Measurements from ENCODE around the gene GABRB1.

Gene GABRB1

GRCh38 chr4:47109379-47109778 lies 78.0 kb downstream of the GABRB1 start:
- Histone ChIP-seq H3K36me3 (ENCODE audit: insufficient read depth, insufficient read length, low read length) (no peaks in the 10 kb centered on the region), H3K27me3 (ENCODE audit: insufficient read depth, insufficient read length) (no peaks in the 10 kb centered on the region), H3K4me1 (ENCODE audit: insufficient read depth, insufficient read length) (no peaks in the 10 kb centered on the region), H3K4me3 (ENCODE audit: insufficient read length, low read depth) (no peak overlapping the region), H3K9me3 (ENCODE audit: insufficient read depth, low read length) (no peaks in the 10 kb centered on the region), H3K9ac (ENCODE audit: insufficient read length, low read depth) (no peak overlapping the region)
- no peak for DNase-seq (ENCODE audit: low read depth, low spot score)
- TF ChIP-seq YY1 (IDR thresholded peaks at IDR 0.05; ENCODE audit: insufficient read depth, insufficient read length) (no peak), SUZ12 (IDR thresholded peaks at IDR 0.05; ENCODE audit: extremely low read depth, insufficient read depth, insufficient read length) (no peak), ZNF274 (IDR thresholded peaks at IDR 0.05; ENCODE audit: low read depth, low read length) (no peak)

- H3K27me3 ChIP-seq (ENCODE audit: insufficient read depth, insufficient read length), result no peaks in the 10 kb centered on the region
- no peaks in the 10 kb centered on the region for H3K9me3 ChIP-seq (ENCODE audit: insufficient read depth, low read length)
- H3K4me3 ChIP-seq (ENCODE audit: insufficient read length, low read depth), result no peak overlapping the region
- H3K9ac ChIP-seq (ENCODE audit: insufficient read length, low read depth), result no peak overlapping the region
- no peak for DNase-seq (ENCODE audit: low read depth, low spot score)
- H3K4me1 ChIP-seq (ENCODE audit: insufficient read depth, insufficient read length), result no peaks in the 10 kb centered on the region
- TF ChIP-seq SUZ12 (IDR thresholded peaks at IDR 0.05; ENCODE audit: extremely low read depth, insufficient read depth, insufficient read length) (no peak), YY1 (IDR thresholded peaks at IDR 0.05; ENCODE audit: insufficient read depth, insufficient read length) (no peak), ZNF274 (IDR thresholded peaks at IDR 0.05; ENCODE audit: low read depth, low read length) (no peak)
- H3K36me3 ChIP-seq (ENCODE audit: insufficient read depth, insufficient read length, low read length), result no peaks in the 10 kb centered on the region
These were observed 79.3 kb downstream of the GABRB1 start for GRCh38 chr4:47110546-47111132.

- Histone ChIP-seq H3K4me1 (ENCODE audit: insufficient read depth, insufficient read length) (no peaks in the 10 kb centered on the region), H3K27me3 (ENCODE audit: insufficient read depth, insufficient read length) (no peaks in the 10 kb centered on the region), H3K9ac (ENCODE audit: insufficient read length, low read depth) (no peak overlapping the region), H3K9me3 (ENCODE audit: insufficient read depth, low read length) (no peaks in the 10 kb centered on the region), H3K36me3 (ENCODE audit: insufficient read depth, insufficient read length, low read length) (no peaks in the 10 kb centered on the region), H3K4me3 (ENCODE audit: insufficient read length, low read depth) (no peak overlapping the region)
- TF ChIP-seq ZNF274 (IDR thresholded peaks at IDR 0.05; ENCODE audit: low read depth, low read length), result no peak
- no peak for TF ChIP-seq YY1 (IDR thresholded peaks at IDR 0.05; ENCODE audit: insufficient read depth, insufficient read length)
- no peak for TF ChIP-seq SUZ12 (IDR thresholded peaks at IDR 0.05; ENCODE audit: extremely low read depth, insufficient read depth, insufficient read length)
- no peak for DNase-seq (ENCODE audit: low read depth, low spot score)
These were observed 87.0 kb downstream of the GABRB1 start for GRCh38 chr4:47118192-47118929.

GRCh38 chr4:47120783-47121182 lies 89.4 kb downstream of the GABRB1 start:
- no peak for DNase-seq (ENCODE audit: low read depth, low spot score)
- TF ChIP-seq YY1 (IDR thresholded peaks at IDR 0.05; ENCODE audit: insufficient read depth, insufficient read length), result no peak
- TF ChIP-seq ZNF274 (IDR thresholded peaks at IDR 0.05; ENCODE audit: low read depth, low read length), result no peak
- TF ChIP-seq SUZ12 (IDR thresholded peaks at IDR 0.05; ENCODE audit: extremely low read depth, insufficient read depth, insufficient read length), result no peak

GRCh38 chr4:47122592-47123291 lies 91.4 kb downstream of the GABRB1 start:
- Histone ChIP-seq H3K36me3 (ENCODE audit: insufficient read depth, insufficient read length, low read length) (no peaks in the 10 kb centered on the region), H3K9me3 (ENCODE audit: insufficient read depth, low read length) (no peaks in the 10 kb centered on the region), H3K4me1 (ENCODE audit: insufficient read depth, insufficient read length) (no peaks in the 10 kb centered on the region), H3K27me3 (ENCODE audit: insufficient read depth, insufficient read length) (no peaks in the 10 kb centered on the region), H3K9ac (ENCODE audit: insufficient read length, low read depth) (no peak overlapping the region), H3K4me3 (ENCODE audit: insufficient read length, low read depth) (no peak overlapping the region)
- TF ChIP-seq ZNF274 (IDR thresholded peaks at IDR 0.05; ENCODE audit: low read depth, low read length) (no peak), SUZ12 (IDR thresholded peaks at IDR 0.05; ENCODE audit: extremely low read depth, insufficient read depth, insufficient read length) (no peak), YY1 (IDR thresholded peaks at IDR 0.05; ENCODE audit: insufficient read depth, insufficient read length) (no peak)
- peak; percentile 63 for DNase-seq (ENCODE audit: low read depth, low spot score)

More at GRCh38 chr4:47120783-47121182, 89.4 kb downstream of the GABRB1 start:
- Histone ChIP-seq H3K4me3 (ENCODE audit: insufficient read length, low read depth) (no peak overlapping the region), H3K27me3 (ENCODE audit: insufficient read depth, insufficient read length) (no peaks in the 10 kb centered on the region), H3K9ac (ENCODE audit: insufficient read length, low read depth) (no peak overlapping the region), H3K36me3 (ENCODE audit: insufficient read depth, insufficient read length, low read length) (no peaks in the 10 kb centered on the region), H3K9me3 (ENCODE audit: insufficient read depth, low read length) (no peaks in the 10 kb centered on the region), H3K4me1 (ENCODE audit: insufficient read depth, insufficient read length) (no peaks in the 10 kb centered on the region)

GRCh38 chr4:47128991-47129390 lies 97.6 kb downstream of the GABRB1 start:
- H3K4me3 ChIP-seq (ENCODE audit: insufficient read length, low read depth), result no peak overlapping the region
- no peaks in the 10 kb centered on the region for H3K36me3 ChIP-seq (ENCODE audit: insufficient read depth, insufficient read length, low read length)
- no peak for TF ChIP-seq ZNF274 (IDR thresholded peaks at IDR 0.05; ENCODE audit: low read depth, low read length)
- no peak for TF ChIP-seq YY1 (IDR thresholded peaks at IDR 0.05; ENCODE audit: insufficient read depth, insufficient read length)
- no peak for TF ChIP-seq SUZ12 (IDR thresholded peaks at IDR 0.05; ENCODE audit: extremely low read depth, insufficient read depth, insufficient read length)
- no peaks in the 10 kb centered on the region for H3K4me1 ChIP-seq (ENCODE audit: insufficient read depth, insufficient read length)
- no peak for DNase-seq (ENCODE audit: low read depth, low spot score)
- H3K27me3 ChIP-seq (ENCODE audit: insufficient read depth, insufficient read length), result no peaks in the 10 kb centered on the region
- H3K9me3 ChIP-seq (ENCODE audit: insufficient read depth, low read length), result no peaks in the 10 kb centered on the region
- H3K9ac ChIP-seq (ENCODE audit: insufficient read length, low read depth), result no peak overlapping the region

GRCh38 chr4:47135210-47135609 lies 103.8 kb downstream of the GABRB1 start:
- DNase-seq (ENCODE audit: low read depth, low spot score), result no peak
- Histone ChIP-seq H3K9ac (ENCODE audit: insufficient read length, low read depth) (no peak overlapping the region), H3K36me3 (ENCODE audit: insufficient read depth, insufficient read length, low read length) (no peaks in the 10 kb centered on the region), H3K27me3 (ENCODE audit: insufficient read depth, insufficient read length) (no peaks in the 10 kb centered on the region), H3K4me3 (ENCODE audit: insufficient read length, low read depth) (no peak overlapping the region), H3K4me1 (ENCODE audit: insufficient read depth, insufficient read length) (no peaks in the 10 kb centered on the region), H3K9me3 (ENCODE audit: insufficient read depth, low read length) (no peaks in the 10 kb centered on the region)
- TF ChIP-seq SUZ12 (IDR thresholded peaks at IDR 0.05; ENCODE audit: extremely low read depth, insufficient read depth, insufficient read length), result no peak
- no peak for TF ChIP-seq YY1 (IDR thresholded peaks at IDR 0.05; ENCODE audit: insufficient read depth, insufficient read length)
- TF ChIP-seq ZNF274 (IDR thresholded peaks at IDR 0.05; ENCODE audit: low read depth, low read length), result no peak
